GM12875 (cell line): ENCODE data around the gene LIFR.
"Not testable (repeated sequence)": the region's sequence is repeated elsewhere in the genome, so short reads cannot be mapped to it uniquely, and the experiment has no call there.

Experiments
- H3K4me3 ChIP-seq: one replicate; pipeline ENCODE4 v1.5.1; 2011; ENCODE audit warnings: low read depth, low read length, control low read depth
- TF ChIP-seq, protein P1 (sequence below): IDR thresholded peaks from 2 replicates; pipeline ENCODE4 v1.5.1; 2011; ENCODE audit warnings: low read depth, mild to moderate bottlenecking, control low read depth, inconsistent platforms, low read length, moderate library complexity, borderline replicate concordance; ENCODE audit not compliant: insufficient read depth

The LIFR gene

GRCh38 chr5:38600329-38601045 lies 44.0 kb upstream of the LIFR start:
- TF ChIP-seq, protein P1, sequence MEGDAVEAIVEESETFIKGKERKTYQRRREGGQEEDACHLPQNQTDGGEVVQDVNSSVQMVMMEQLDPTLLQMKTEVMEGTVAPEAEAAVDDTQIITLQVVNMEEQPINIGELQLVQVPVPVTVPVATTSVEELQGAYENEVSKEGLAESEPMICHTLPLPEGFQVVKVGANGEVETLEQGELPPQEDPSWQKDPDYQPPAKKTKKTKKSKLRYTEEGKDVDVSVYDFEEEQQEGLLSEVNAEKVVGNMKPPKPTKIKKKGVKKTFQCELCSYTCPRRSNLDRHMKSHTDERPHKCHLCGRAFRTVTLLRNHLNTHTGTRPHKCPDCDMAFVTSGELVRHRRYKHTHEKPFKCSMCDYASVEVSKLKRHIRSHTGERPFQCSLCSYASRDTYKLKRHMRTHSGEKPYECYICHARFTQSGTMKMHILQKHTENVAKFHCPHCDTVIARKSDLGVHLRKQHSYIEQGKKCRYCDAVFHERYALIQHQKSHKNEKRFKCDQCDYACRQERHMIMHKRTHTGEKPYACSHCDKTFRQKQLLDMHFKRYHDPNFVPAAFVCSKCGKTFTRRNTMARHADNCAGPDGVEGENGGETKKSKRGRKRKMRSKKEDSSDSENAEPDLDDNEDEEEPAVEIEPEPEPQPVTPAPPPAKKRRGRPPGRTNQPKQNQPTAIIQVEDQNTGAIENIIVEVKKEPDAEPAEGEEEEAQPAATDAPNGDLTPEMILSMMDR = no peak
- H3K4me3 ChIP-seq = no peak overlapping the region

GRCh38 chr5:38599751-38600150 lies 43.3 kb upstream of the LIFR start:
- H3K4me3 ChIP-seq = not testable (repeated sequence)

DNA sequence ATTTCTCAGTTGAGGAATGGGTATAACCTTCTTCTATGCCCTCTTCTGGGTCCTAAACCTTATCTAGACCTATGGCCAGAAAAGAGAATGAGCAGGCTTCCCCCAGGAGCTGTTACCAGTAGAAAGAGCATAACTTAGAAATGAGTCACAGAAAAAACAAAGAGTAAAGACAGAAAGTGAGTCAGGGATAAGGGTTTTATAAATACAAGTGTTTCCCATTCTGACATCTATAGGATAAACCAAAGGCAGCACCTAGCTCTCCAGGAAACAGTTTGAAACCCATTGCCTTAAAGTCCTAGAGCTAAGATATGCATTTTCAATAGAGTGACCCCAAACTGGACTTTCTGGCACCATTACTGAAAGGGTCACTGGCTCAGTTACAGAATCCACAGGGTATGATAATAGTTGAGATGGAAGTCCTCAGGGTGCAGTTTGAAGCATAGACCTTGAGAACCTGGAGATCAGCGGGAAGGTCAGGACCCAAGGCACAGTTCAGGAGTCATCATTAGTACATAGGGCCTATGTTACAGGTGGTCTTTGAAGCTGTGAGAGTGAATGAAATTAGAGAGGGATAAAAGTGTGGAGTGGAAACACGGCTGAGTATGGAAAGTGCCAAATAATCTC lies 42.7 kb upstream of the LIFR start:
- TF ChIP-seq, protein P1 = no peak

DNA sequence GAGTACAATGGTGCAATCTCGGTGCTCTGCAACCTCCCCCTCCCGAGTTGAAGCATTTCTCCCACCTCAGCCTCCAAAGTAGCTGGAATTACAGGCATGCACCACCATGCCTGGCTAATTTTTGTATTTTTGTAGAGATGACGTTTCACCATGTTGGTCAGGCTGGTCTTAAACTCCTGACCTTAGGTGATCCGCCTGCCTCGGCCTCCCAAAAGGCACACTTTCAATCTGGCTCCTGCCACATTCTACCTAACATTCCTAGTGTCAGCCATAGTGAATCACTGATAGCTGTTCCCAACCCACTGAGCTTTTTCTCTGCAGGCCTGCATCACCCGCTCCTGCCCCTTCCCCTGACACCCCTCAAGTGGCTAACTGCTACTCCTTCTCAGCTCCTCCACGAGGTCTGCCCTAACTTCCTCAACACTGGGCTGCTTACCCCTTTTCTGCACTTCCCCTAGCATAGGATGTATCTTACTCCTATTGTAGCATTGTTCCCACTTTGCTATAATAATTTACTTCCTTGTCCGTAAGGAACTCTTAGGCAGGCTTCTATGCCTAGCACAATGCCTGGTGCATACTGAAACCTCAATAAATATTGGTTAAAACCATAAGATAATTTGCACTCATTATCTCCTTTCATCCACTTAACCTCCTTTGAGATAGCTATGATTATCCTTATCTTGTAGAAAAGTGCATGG lies 42.0 kb upstream of the LIFR start:
- TF ChIP-seq, protein P1 = no peak
- no peak overlapping the region for H3K4me3 ChIP-seq

More for the DNA sequence above, 42.7 kb upstream of the LIFR start:
- no peak overlapping the region for H3K4me3 ChIP-seq

- TF ChIP-seq, protein P1 = no peak
- H3K4me3 ChIP-seq = no peak overlapping the region
Measured at GRCh38 chr5:38596981-38597380, 40.5 kb upstream of the LIFR start.

- TF ChIP-seq, protein P1 = no peak
Measured at GRCh38 chr5:38595132-38595745, 38.8 kb upstream of the LIFR start.

GRCh38 chr5:38593959-38594358 lies 37.5 kb upstream of the LIFR start:
- H3K4me3 ChIP-seq = no peak overlapping the region
- TF ChIP-seq, protein P1 = no peak

More at GRCh38 chr5:38595132-38595745, 38.8 kb upstream of the LIFR start:
- H3K4me3 ChIP-seq = no peak overlapping the region
